HuH-7.5 (cell line): ENCODE results near the gene RBM47.
"Not testable (repeated sequence)": the region's sequence is repeated elsewhere in the genome, so short reads cannot be mapped to it uniquely, and the experiment has no call there.

ENCODE experiments used
- DNase-seq: peaks from one replicate; pipeline ENCODE4 v3.0.0; 2011; ENCODE audit warnings: low spot score

The RBM47 gene

DNA sequence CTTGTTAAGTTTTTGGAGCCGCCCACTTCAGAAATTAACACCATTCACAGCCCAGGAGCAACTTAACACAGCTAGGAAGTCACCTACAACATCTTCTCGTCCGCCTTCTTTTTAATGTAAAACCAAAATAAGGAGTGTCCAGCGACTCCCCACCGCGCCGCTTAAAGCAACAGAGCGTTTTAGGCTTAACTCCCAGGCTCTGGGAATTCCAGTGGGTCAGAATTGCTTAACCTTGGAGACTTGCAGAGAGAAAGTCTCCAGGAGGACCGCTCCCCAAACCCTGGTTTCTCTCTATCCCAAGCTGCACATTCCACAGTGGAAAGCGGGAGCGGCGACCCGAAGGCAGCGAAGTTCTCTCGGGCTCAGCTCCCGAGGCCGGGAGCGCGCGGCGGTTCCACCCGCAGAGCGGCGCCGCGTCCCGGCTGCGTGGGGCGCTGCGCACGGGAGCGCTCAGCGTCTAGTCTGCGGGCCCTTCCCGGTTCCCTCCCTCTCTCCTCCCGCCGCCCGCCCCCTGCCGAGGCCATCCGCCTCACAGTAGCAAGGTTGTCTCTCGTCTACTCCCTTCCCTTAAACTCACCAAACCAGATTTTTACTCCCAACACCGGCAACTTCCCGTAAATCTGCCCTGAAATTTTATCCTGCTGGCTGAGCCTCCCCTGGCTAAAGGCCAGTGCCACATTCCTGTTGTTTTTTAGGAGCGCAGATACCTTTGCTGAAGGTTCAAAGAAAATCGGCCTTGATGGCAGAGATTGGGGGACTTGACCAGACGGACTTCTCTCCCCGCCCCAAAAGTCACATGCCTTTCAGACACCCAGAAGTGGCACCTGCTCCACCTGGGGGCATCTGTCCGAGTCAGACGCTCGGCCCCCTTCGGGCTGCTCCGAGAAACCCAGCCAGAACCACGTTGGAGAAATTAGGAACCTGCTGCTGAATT lies at the start of gene RBM47:
TSS of gene RBM47 (minus strand) at position 464 of the 934 bp plus-strand sequence. CDS start 190,971 bp downstream, outside the sequence.
- DNase-seq: peak; percentile 36

- no peak for DNase-seq
These were observed 48.8 kb upstream of the RBM47 start for GRCh38 chr4:40678421-40678820.

- no peak for DNase-seq
These were observed 45.5 kb upstream of the RBM47 start for GRCh38 chr4:40675166-40675565.

DNA sequence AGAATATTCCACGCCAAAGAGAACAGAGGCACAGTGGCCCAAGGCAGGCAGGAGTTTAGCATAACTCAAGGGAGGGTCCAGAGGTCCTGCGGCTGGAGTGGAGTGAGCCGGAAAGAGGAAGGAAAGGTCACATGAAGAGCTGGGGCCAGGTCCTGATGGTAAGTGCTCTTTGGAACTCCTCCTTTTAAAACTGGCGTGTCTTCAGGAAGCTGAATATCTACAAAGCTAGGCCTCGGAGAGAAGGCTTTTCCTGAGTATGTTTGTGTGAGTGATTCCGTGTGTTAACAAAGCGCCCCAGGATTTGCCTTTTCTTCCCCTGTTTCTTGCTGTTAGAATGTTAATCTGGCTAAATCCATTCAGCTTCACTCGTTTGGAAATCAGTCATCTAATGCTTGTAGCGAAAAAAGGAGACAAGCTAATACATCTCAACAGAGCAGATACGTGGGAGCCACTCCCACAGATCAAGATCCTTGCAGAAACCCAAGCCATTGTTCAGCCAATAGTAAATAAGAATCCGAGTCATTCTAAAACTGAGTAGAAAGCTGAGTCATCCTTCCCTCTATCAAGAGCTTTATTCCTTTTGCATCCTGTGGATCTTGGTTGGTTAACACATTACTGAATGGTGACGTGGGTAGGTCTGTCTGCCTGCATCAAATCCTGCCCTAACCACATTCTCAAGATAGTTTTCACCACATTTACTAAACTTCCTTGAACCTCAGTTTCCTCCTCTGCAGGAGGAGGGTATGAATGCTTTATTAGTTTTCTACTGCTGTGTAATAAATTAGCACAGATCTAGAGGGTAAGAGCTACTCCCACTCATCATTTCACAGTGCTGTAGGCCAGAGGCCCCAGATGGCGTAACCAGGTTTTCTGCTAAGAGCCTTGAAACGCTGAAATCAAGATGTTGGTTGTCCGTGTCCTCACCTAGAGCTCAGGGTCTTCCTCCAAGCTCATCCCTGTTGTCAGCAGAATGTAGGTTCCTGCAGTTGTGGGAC lies 43.2 kb upstream of the RBM47 start:
- no peak for DNase-seq

DNA sequence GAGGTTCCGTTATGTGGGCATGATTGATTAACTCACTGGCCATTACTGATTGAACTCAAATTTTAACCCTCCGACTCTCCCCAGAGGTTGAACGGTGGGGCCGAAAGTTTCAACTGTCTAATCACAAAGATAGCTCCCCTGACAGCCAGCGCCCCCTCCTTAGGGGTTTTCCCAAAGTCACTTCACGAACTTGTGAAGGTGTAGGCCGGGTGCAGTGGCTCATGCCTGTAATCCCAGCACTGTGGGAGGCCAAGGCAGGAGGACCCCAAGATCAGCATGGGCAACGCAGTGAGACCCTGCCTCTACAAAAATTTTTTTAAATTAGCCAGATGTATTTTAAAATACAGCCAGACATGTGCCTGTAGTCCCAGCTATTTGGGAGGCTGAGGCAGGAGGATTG lies 39.8 kb upstream of the RBM47 start:
- DNase-seq: no peak

DNA sequence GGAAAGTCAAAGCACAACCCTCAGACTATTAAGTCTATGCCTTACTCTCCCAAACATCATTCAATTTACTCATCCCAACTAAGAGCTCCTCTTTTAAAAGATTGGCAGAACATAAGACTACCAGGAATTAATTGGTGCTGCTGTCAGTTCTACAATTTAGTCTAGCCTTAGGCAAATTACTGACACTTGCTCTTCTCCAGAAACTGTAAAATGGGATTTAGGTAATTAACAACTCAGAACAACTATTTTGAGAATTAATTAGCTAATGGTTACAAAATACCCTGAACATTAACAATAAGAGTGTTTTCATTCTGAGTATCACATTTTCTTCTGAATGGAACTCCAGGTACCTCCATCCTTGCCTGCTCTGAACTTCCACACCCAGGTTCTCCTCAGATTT lies 36.2 kb upstream of the RBM47 start:
- no peak for DNase-seq

DNA sequence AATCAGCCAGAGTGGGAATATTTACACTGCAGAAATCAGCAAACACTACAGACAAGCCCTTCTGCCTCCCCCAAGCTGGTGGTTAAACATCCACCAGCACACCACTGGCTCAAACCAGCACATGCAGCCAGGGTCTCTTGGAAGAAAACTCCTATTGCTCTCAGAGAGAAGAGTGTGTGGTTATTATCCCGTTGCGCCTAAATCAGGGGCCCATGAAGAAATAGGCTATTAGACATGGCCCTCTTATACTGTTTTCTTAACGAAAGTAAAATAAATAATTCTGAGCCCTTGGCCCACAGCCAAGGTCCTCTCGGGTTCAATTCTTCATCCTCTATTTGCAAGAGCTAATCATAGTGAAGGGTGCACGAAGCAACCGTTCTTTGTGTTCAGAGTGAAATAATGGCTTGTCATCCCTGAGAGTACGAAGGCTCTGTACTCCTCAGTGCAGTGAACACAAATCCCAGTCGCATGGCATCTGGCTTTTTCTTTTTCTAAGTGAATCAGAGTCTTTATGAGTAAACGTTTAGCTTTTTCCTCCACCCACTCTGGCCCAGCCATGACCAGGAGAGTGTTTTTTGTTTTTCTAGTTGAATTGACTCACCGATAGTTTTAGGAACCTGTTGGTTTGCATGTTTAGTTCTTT lies 33.4 kb upstream of the RBM47 start:
- DNase-seq: peak; percentile 24

GRCh38 chr4:40661803-40662202 lies 32.1 kb upstream of the RBM47 start:
- no peak for DNase-seq

GRCh38 chr4:40656201-40656863 lies 26.7 kb upstream of the RBM47 start:
- no peak for DNase-seq

- no peak for DNase-seq
These were observed 21.6 kb upstream of the RBM47 start for GRCh38 chr4:40651280-40651679.

DNA sequence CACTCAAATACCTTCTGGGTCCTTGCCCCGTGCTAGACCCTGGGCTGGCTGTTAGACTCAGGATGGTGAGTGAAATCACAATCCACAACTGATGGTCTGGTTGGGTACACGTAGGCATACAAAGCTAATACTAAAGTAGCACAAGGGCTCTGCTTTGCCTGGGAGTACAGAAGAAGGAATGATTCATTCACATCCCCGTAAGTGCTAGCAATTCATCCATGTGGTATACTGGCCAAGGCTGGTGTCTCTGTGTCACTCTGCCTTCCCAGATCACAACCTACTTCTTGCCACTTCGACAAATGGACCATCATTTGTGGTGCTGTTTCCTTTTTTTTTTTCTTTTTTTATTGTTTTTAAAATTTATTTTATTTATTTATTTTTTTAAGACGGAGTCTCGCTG lies 19.7 kb upstream of the RBM47 start:
- no peak for DNase-seq

- no peak for DNase-seq
These were observed 19.1 kb upstream of the RBM47 start for GRCh38 chr4:40648742-40649281.

GRCh38 chr4:40648131-40648530 lies 18.5 kb upstream of the RBM47 start:
- no peak for DNase-seq

DNA sequence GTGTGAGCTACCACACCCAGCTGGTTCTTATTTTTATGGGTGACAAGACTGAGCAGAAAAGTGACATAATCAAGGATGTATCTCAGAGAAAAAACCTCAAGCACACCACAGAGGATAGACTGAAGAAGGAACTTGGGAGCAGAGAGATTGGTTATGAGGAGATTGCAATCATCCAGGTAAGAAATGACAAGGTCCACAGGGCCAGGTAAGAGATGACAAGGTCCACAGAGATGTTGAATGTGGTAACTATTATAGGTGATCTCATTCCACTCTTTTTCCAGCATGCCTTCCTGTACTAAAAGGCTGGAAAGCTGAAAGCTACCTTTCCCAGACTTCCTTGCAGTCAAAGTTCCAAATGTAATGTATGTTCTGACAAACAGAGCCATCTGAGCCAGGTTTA lies 15.9 kb upstream of the RBM47 start:
- DNase-seq: no peak

- no peak for DNase-seq
These were observed 2.4 kb upstream of the RBM47 start for GRCh38 chr4:40632080-40632479.

GRCh38 chr4:40630335-40631021 lies 814 bp upstream of the RBM47 start:
- DNase-seq: peak; percentile 37

GRCh38 chr4:40628888-40629287 lies 776 bp downstream of the RBM47 start:
- no peak for DNase-seq

DNA sequence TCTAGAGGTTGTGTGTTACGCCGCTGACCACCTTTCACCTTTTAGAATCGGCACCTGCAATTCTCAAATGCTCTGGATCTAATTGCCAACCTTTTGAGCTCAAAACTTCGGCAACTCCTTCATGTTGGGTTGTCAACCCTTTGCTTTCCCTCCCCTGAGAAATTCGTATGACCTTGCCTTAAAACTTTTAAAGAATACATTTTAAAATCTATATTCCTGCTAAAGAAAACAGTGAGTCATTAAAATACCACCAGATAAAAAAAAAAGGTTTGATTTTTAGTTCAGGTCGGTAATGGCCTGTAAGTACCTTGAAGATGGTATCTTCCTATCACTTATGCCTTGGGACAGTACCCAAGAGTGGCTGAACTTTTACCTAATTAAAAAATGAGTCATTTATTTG lies 1.3 kb downstream of the RBM47 start:
- DNase-seq: not testable (repeated sequence)

GRCh38 chr4:40627540-40627939 lies 2.1 kb downstream of the RBM47 start:
- no peak for DNase-seq

DNA sequence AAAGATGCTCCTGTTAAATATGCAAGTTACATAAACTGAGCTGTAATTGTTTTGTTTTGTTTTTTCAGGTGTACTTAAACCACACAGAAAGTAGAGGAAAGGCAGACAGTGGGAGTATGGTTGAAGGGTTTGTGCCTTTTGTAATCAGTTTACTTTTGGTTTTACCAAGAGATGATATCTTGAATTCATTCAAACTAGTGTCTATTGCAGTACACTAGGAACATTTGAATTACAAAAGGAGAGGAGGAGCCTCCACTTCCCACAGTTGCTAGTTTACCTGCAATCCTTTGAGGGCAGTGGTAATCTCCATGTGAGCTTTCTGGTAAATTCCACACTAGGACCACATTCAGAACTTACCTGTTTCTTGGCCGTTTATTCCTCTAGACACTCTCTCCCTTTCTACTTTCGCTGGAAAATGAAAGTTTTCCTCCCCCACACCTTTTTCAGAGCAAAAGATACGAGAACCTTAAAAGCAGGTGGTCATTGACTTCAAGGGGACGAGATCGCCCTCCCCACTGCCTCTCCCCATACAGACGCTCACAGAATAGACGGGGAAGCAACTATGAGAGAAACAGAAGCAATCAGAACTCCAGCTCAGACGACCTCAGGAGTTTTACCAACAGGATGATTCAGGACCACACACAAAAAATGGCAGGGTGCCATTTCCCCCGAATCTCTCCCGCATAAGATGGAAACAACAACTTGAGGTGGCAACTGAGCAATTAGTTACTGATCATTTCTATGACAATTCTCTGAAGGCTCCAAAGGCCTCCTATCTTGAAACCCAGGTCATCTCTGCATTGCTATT lies 3.3 kb downstream of the RBM47 start:
- no peak for DNase-seq
